ENCODE measurements around the gene ZCCHC8. TPM values are rescaled to one million over a fixed set of nuclear protein-coding genes. Genes with fewer than 3 reads are reported as not detected.

The ZCCHC8 gene
- total and polyA plus RNA-seq, 2 of the 4 experiments (the other 2 are of a cell fraction), result 9.5 to 12.7 TPM

DNA sequence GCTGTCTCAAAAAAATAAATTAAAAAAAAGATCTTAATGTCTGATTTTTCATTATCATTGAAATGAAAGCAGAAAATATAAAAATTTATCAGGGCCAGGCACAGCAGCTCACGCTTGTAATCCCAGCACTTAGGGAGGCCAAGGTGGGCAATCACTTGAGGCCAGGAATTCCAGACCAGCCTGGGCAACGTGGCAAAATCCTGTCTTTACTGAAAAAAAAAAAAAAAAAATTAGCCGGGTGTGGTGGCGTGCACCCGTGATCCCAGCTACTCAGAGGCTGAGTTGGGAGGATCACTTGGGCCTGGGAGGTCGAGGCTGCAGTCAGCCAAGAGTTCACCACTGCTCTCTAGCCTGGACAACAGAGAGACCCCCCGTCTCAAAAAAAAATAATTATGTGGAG lies 40.7 kb downstream of the ZCCHC8 start:
- H2BK20ac ChIP-seq (ENCODE audit: low read depth, low read length), result no peak overlapping the region
- no peak overlapping the region for H2AK9ac ChIP-seq (replicated peaks; ENCODE audit: low read depth, low read length, poor library complexity)
- H2AK5ac ChIP-seq (ENCODE audit: low read depth, low read length), result no peak overlapping the region
- CTCF ChIA-PET, result interaction anchor here (0.7 kb wide), 1 partner anchor 783 kb away, joined by 3 read pairs; no protein-coding TSS in a partner anchor
- no peak for ATAC-seq (ENCODE audit: low read depth)
- dilution Hi-C loops (cut with HindIII; ENCODE audit: low sequenced_read_pairs, unreplicated experiment) (no loop called here), intact Hi-C loops (cut with micrococcal nuclease) (no loop called here), in situ Hi-C loops (cut with MboI; ENCODE audit: low sequenced_read_pairs) (loop anchor here (5.0 kb wide), 1 partner anchor 53 kb away; no protein-coding TSS in a partner anchor)
- no peaks in the 10 kb centered on the region for H3K9me3 ChIP-seq (ENCODE audit: control insufficient read depth, insufficient read depth, low read length)
- WGBS, 2 experiments (ENCODE audit: extremely low coverage in 2 of 2, insufficient read length in 1 of 2), result 86% methylated on average over 3 of the region's 7 CpGs; no CpG with 5 or more reads in 1 of the 2 experiments
- no peak overlapping the region for H3K9ac ChIP-seq (ENCODE audit: low read depth, low read length)
- H3K23ac ChIP-seq (ENCODE audit: low read depth, low read length), result no peak overlapping the region
- H3K4me1 ChIP-seq (ENCODE audit: control insufficient read depth, insufficient read depth, low read length), result peaks cover 2% of the 10 kb centered on the region; the same call in 1 of the 2 replicates
- H2BK5ac ChIP-seq (ENCODE audit: low read depth, low read length, poor library complexity, severe bottlenecking), result no peak overlapping the region
- POLR2A ChIA-PET (ENCODE audit: unreplicated experiment), result no interaction called here
- H3K79me1 ChIP-seq (ENCODE audit: low read depth in 1 of 2, low read length in 2 of 2), result no peaks in the 10 kb centered on the region
- H3K14ac ChIP-seq (replicated peaks; ENCODE audit: low read depth, low read length), result no peak overlapping the region
- no peak overlapping the region for H3K56ac ChIP-seq (ENCODE audit: extremely low read depth, insufficient read depth, low read length)
- BruUV-seq (replicated peaks), result no TSS peak
- no peak overlapping the region for H3K4me3 ChIP-seq (ENCODE audit: insufficient read depth, low read depth, low read length)
- TF ChIP-seq MAZ (IDR thresholded peaks at IDR 0.05; ENCODE audit: borderline replicate concordance, low read depth, low read length) (no peak), USF2 (IDR thresholded peaks at IDR 0.05; ENCODE audit: low read depth, low read length) (no peak), CHD1 (IDR thresholded peaks at IDR 0.05; ENCODE audit: low read depth, low read length) (no peak), RFX5 (IDR thresholded peaks at IDR 0.05; ENCODE audit: low read depth, low read length) (no peak), BHLHE40 (IDR thresholded peaks at IDR 0.05; ENCODE audit: low read depth, low read length) (no peak), NFE2L2 (IDR thresholded peaks at IDR 0.05; ENCODE audit: low read depth, low read length) (no peak), POLR2A (IDR thresholded peaks at IDR 0.05; ENCODE audit: low read depth, low read length) (no peak), CEBPB (IDR thresholded peaks at IDR 0.05; ENCODE audit: low read depth, low read length) (no peak)
- H4K20me1 ChIP-seq (ENCODE audit: insufficient read depth, low read length), result no peaks in the 10 kb centered on the region
- no peaks in the 10 kb centered on the region for H3K36me3 ChIP-seq (ENCODE audit: control insufficient read depth, insufficient read depth, low read length)
- peaks cover 14% of the 10 kb centered on the region for H3K9me1 ChIP-seq (ENCODE audit: insufficient read depth, low read length)
- no peak overlapping the region for H3K4ac ChIP-seq (ENCODE audit: low read depth, low read length)
- no peak overlapping the region for H4K91ac ChIP-seq (ENCODE audit: insufficient read depth, low read depth, low read length)
- no peak overlapping the region for H2BK120ac ChIP-seq (ENCODE audit: low read depth, low read length)
- no peak overlapping the region for H4K8ac ChIP-seq (ENCODE audit: low read depth in 2 of 2, low read length in 2 of 2)
- no peak for DNase-seq
- H2AFZ ChIP-seq (replicated peaks; ENCODE audit: low read length, poor library complexity), result no peak overlapping the region
- no peaks in the 10 kb centered on the region for H3K27me3 ChIP-seq (ENCODE audit: control insufficient read depth, insufficient read depth, low read length)
- H3K18ac ChIP-seq (ENCODE audit: low read depth, low read length), result no peak overlapping the region
- no peak overlapping the region for H2BK15ac ChIP-seq (ENCODE audit: low read depth, low read length)
- no peak overlapping the region for H3K4me2 ChIP-seq (ENCODE audit: low read depth, low read length)
- no peak overlapping the region for H4K5ac ChIP-seq (ENCODE audit: low read depth, low read length)
- no peak overlapping the region for H3K27ac ChIP-seq (ENCODE audit: insufficient read depth, low read length)

Measured in IMR-90 (cell line).